Bronchial epithelial cell (primary cell): ENCODE measurements around the gene G6PC3. TPM values are rescaled to one million over a fixed set of nuclear protein-coding genes. Genes with fewer than 3 reads are reported as not detected.
A peak's percentile ranks its signal among the peaks of the same experiment; 100 is the strongest.
"Not testable (repeated sequence)": the region's sequence is repeated elsewhere in the genome, so short reads cannot be mapped to it uniquely, and the experiment has no call there.

ENCODE experiments used
- DNase-seq: peaks from one replicate; pipeline ENCODE4 v3.0.0-alpha.2; 2010; ENCODE audit warnings: low read depth
- FAIRE-seq: peaks from 2 replicates; lab custom pipeline; 2011; peaks lifted over from hg19 to GRCh38; lab: Jason Lieb, UNC
- H3K27me3 ChIP-seq: 2 replicates; pipeline ENCODE4 v1.5.1; 2011; ENCODE audit warnings: low read length; ENCODE audit not compliant: control insufficient read depth, insufficient read depth
- H3K36me3 ChIP-seq: 2 replicates; pipeline ENCODE4 v1.5.1; 2011; ENCODE audit warnings: low read length; ENCODE audit not compliant: control insufficient read depth, insufficient read depth
- H3K4me3 ChIP-seq: 2 replicates; pipeline ENCODE4 v1.5.1; 2011; ENCODE audit warnings: mild to moderate bottlenecking, low read depth, low read length, control low read depth
- total RNA-seq: library from RNA; depleted of rRNA; stranded (reverse); fragments of >200 nt; gene quantifications from 2 replicates; pipeline ENCODE4 v1.2.1, GENCODE V29; 2014
- TF ChIP-seq, protein P1 (sequence below): IDR thresholded peaks from 2 replicates; pipeline ENCODE4 v1.5.1; 2011; ENCODE audit warnings: mild to moderate bottlenecking, moderate library complexity, low read length, control low read depth, inconsistent platforms; ENCODE audit not compliant: insufficient read depth, severe bottlenecking

G6PC3 gene
- total RNA-seq, 1 donor from 2014 or later, result 7.6 TPM

DNA sequence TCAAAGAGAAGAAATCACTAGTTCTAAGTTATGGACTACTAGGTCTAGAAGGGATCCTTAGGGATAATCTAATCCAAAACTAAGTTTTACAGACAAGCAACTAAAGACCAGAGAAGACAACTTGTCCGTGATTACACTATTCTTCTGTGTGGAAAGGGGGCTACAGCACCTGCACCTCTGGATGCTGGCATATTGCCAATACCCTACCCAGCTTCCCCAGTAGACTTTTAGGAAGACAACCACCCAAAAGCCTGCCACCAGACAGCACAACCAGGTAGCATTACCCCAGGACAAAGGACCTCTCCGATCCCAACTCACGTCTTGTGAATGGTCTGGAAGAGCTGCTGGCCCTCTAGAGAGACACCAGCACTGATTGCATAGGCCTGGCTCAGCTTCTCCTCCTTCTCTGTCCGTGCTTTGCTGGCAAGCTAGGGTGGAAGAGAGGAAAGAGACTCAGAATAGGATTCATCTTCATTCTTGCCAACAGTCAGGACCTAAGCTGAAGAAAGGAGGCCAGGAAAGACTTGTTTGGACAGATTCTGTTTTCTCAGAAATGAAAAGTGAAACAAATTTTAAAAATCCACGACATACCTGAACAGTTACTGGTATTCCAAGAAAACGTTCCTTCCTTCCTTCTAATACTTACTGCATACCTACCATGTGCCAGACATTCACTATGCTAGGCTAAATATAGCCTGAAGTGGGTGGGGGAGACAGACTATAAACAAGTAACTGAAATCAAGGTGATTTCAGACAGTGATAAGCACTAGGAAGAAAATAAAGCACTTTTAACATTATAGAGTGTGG is 30.5 kb upstream of the G6PC3 start:
- TF ChIP-seq, protein P1, sequence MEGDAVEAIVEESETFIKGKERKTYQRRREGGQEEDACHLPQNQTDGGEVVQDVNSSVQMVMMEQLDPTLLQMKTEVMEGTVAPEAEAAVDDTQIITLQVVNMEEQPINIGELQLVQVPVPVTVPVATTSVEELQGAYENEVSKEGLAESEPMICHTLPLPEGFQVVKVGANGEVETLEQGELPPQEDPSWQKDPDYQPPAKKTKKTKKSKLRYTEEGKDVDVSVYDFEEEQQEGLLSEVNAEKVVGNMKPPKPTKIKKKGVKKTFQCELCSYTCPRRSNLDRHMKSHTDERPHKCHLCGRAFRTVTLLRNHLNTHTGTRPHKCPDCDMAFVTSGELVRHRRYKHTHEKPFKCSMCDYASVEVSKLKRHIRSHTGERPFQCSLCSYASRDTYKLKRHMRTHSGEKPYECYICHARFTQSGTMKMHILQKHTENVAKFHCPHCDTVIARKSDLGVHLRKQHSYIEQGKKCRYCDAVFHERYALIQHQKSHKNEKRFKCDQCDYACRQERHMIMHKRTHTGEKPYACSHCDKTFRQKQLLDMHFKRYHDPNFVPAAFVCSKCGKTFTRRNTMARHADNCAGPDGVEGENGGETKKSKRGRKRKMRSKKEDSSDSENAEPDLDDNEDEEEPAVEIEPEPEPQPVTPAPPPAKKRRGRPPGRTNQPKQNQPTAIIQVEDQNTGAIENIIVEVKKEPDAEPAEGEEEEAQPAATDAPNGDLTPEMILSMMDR, result no peak
- DNase-seq (peak; percentile 70), FAIRE-seq (no peak)
- Histone ChIP-seq H3K36me3 (peaks cover 11% of the 10 kb centered on the region), H3K27me3 (no peaks in the 10 kb centered on the region), H3K4me3 (no peak overlapping the region)

DNA sequence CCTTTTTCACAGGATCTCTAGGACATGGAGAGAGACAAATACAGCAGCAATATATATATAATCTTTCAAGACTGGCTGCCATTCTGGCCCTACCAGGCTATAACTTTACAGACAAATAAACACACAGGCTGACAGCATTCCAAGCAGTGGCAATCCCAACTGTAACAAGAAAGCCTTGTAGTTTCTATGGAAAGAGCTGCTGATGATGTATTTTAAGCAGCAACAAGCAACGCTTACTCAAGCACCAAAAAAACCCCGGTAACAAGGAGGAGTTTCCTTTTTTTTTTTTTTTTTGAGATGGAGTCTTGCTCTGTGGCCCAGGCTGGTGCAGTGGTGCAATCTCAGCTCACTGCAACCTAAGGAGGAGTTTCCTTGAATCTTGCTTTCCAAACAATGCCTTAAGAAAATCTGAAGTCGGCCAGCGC is 27.3 kb upstream of the G6PC3 start:
- no peak for FAIRE-seq
- H3K4me3 ChIP-seq, result no peak overlapping the region
- peaks cover 7% of the 10 kb centered on the region for H3K36me3 ChIP-seq
- H3K27me3 ChIP-seq, result no peaks in the 10 kb centered on the region
- TF ChIP-seq, protein P1, result no peak
- no peak for DNase-seq

DNA sequence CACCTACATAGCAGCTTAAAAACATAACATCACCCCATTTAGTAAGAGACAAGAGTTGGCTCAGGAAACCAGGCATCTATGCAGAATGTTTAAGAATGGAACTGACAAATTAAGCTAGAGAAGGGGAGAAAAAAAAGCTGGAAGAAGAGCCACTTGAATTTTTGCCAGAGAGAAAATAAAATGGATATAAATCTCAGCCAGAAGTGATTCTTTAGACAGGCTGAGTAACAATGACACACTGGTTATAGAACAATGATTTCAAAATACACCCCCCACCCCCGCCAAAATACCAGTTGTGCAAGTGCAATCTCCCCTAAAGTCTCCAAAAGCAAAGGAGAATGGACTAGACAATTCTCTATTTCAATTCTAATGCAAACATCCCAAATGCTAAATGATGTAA is 26.5 kb upstream of the G6PC3 start:
- FAIRE-seq, result no peak
- no peaks in the 10 kb centered on the region for H3K27me3 ChIP-seq

DNA sequence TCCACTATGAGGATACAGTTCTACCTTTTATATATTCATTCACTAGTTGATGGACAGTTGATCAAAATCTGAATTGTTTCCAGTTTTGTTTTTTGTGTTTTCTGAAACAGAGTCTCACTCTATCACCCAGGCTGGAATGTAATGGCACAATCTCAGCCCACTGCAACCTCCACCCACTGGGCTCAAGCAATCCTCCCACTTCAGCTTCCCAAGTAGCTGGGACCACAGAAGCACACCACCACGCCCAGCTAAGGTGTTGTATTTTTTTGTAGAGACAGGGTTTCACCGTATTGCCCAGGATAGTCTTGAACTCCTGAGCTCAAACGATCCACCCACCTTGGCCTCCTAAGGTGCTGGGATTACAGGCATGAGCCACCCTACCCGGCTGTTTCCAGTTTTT is 25.0 kb upstream of the G6PC3 start:
- FAIRE-seq (no peak), DNase-seq (no peak)
- Histone ChIP-seq H3K4me3 (no peak overlapping the region), H3K27me3 (no peaks in the 10 kb centered on the region), H3K36me3 (peaks cover 4% of the 10 kb centered on the region)
- TF ChIP-seq, protein P1, result no peak

More for the DNA sequence above, 26.5 kb upstream of the G6PC3 start:
- DNase-seq, result peak; percentile 47
- no peak overlapping the region for H3K4me3 ChIP-seq
- peaks cover 3% of the 10 kb centered on the region for H3K36me3 ChIP-seq
- TF ChIP-seq, protein P1, result no peak

DNA sequence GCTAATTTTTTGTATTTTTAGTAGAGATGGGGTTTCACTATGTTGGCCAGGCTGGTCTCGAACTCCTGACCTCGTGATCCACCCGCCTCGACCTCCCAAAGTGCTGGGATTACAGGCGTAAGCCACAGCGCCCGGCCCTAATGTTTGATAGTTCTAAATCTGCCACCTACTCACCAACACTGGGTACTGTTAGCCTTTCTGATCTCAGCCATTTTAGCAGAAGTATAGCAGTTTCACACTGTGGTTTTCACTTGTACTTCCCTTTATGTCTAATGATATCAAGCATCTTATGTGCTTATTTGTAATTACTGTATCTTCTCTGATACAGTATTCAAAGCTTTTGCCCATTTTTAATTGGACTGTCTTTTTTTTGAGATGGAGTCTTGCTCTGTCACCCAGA is 23.6 kb upstream of the G6PC3 start:
- not testable (repeated sequence) for H3K4me3 ChIP-seq, FAIRE-seq, DNase-seq, H3K27me3 ChIP-seq, H3K36me3 ChIP-seq

DNA sequence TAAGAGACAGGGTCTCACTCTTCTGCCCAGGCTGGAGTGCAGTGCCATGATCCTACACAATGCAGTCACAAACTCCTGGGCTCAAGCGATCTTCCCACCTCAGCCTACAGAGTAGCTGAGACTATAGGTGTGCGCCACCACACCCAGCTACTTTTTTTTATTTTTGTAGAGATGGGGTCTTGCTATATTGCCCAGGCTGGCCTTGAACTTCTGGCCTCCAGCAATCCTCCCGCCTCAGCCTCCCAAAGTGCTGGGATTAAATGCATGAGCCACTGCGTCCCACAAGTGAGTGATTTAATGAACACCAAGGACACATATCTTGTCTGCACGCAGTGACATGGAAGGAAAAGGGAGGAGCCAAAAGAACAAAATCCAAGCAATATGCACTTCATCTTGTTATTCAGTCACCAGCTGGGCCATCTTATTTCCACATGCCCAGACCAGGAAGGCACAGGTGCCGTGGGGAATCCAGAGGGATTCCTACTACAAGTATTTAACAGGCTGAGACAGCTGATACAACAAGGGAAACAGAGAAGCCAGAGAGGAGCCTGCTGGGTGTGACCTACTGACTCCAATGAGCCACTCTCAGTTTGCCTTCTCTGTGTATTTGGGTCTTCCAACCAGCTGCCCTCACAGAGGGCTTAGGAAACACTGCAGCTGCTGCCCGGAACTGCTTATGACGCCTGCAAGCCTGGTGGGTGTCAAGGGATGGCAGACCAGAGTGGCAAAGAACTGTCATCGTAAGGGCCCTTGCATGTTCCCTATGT is 21.1 kb upstream of the G6PC3 start:
- DNase-seq (no peak), FAIRE-seq (no peak)
- Histone ChIP-seq H3K27me3 (no peaks in the 10 kb centered on the region), H3K36me3 (peaks cover 11% of the 10 kb centered on the region), H3K4me3 (no peak overlapping the region)
- TF ChIP-seq, protein P1, result no peak
